ENCODE data around the gene B3GNT5. TPM values are rescaled to one million over a fixed set of nuclear protein-coding genes. Genes with fewer than 3 reads are reported as not detected.

The B3GNT5 gene
- total and polyA plus RNA-seq, 2 donors (not counting 3 experiments of a cell fraction or from before 2014, with no cell fraction given): 4.1 to 25.6 TPM

Small RNA genes lying within 50 kb of the gene (small RNA-seq; reads per million reads assigned to genes)
- gene RNA5SP151 (ENCODE audit: insufficient read depth, insufficient read length, low read depth, low replicate concordance): not detected

Other genes with a start within 250 kb of the B3GNT5 start
- 19.7 and 22.7 TPM in 2 replicates for gene MCCC1, start 153.8 kb upstream of the B3GNT5 start, total RNA-seq
- gene MCCC1, start 153.8 kb upstream of the B3GNT5 start, polyA plus RNA-seq: 7.5 and 9.2 TPM in 2 replicates
- gene LAMP3, start 90.5 kb upstream of the B3GNT5 start, total RNA-seq: 3.7 and 8.0 TPM in 2 replicates
- 0.94 and 1.0 TPM in 2 replicates for gene LAMP3, start 90.5 kb upstream of the B3GNT5 start, polyA plus RNA-seq
- 0.99 and 1.1 TPM in 2 replicates for gene MCF2L2, start 175.4 kb downstream of the B3GNT5 start, total RNA-seq
- gene MCF2L2, start 175.4 kb downstream of the B3GNT5 start, polyA plus RNA-seq: 0.15 and 0.41 TPM in 2 replicates